ENCODE measurements around the gene SCLT1.

- no peak for TF ChIP-seq CTCF (conservative IDR thresholded peaks at IDR 0.05; ENCODE audit: low read depth, low read length)
- no peak for TF ChIP-seq EZH2phosphoT487 (IDR thresholded peaks at IDR 0.05; ENCODE audit: borderline replicate concordance, low read length)
These were observed 175.6 kb downstream of the SCLT1 start for GRCh38 chr4:128917781-128918180.

All from PC-3 (cell line).